DMS 273 treated with DMSO at 0.1 percent for 48 hours (cell line): ENCODE data around the gene DPM2.

Experiments used
- DNase-seq: peaks from one replicate; lab custom pipeline; 2025; lab: John Stamatoyannopoulos, UW

Gene DPM2

DNA sequence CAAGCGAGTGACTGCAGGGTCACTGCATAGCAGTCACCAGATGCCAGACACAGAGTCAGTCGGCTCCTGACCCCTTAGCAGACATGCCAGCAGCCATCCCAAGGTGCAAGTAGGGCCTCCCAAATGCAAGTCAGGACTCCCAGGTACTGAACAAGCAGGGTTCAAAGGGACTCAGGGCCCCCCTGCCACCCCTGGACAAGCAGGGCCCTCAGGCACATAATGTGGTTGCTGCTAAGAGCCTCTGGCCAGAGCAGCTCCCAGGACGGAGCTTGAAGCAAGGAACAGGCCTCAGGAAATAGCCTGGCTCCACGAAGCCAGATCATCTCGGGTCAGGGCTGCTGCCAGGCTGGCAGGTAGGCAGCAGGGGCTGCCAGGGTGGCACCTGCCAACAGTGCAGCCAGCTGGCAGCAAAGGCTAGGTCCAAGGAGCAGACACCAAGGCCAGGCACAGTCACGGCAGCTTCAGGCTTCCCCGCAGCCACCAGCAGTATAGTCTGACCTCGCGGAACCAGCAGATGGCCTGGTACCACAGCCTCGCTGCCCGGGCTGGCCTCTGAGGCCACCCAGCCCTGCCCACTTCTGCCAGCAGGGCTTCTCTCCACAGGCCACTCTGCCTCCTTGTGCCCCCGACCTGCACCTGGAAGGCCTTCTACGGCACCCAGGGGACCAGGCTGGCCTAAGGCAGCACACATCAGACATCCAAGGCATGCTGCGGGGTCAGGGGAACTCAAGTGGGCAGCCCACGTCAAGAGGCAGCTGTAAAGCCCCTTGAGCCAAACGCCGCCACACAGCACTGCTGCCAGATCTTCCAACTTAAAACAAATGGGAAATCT, 35.7 kb upstream of the DPM2 start:
- DNase-seq, result no peak

- no peak for DNase-seq
Measured at GRCh38 chr9:127972236-127972871, 34.7 kb upstream of the DPM2 start.

DNA sequence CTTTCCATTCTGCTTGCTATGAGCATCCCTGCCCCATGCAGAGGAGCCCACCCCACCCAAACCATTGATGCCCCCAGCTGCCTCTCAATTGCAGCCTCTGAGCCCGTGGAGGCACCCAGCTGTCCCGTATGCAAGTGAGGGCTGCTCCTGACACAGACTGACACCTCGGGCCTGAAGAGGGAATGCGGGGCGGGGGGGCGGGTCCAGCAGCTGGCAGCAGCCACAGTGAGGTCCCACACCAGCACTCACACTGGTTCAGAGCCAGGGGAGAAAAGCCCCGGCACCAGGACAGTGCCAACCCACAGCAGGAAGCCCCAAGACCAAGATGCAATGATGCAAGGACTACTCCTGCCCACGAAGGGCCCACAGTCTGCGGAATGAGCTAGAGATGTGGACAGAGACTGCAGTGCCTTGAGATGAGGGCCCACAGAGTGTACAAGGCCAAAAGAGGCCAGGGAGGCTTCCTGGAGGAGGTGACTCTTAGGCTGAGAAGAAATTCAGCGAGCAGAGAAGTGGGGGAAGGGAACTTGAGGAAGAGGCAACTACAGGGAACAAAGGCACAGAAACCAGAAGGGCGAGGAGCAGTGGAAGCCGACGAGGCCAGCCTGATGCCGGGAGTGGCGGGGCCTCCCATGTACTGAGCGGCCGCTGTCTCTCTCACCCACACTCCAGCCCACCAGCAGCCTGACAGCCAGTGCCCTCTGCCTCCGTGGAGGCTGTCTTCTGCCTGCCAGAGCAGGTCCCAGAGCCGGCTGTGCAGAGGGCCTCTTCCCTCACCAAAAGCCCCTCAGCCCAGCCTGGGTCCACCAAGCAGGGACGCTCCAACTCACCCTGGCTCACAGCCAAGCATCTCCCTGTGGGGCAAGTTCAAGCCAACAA, 33.9 kb upstream of the DPM2 start:
- no peak for DNase-seq

DNA sequence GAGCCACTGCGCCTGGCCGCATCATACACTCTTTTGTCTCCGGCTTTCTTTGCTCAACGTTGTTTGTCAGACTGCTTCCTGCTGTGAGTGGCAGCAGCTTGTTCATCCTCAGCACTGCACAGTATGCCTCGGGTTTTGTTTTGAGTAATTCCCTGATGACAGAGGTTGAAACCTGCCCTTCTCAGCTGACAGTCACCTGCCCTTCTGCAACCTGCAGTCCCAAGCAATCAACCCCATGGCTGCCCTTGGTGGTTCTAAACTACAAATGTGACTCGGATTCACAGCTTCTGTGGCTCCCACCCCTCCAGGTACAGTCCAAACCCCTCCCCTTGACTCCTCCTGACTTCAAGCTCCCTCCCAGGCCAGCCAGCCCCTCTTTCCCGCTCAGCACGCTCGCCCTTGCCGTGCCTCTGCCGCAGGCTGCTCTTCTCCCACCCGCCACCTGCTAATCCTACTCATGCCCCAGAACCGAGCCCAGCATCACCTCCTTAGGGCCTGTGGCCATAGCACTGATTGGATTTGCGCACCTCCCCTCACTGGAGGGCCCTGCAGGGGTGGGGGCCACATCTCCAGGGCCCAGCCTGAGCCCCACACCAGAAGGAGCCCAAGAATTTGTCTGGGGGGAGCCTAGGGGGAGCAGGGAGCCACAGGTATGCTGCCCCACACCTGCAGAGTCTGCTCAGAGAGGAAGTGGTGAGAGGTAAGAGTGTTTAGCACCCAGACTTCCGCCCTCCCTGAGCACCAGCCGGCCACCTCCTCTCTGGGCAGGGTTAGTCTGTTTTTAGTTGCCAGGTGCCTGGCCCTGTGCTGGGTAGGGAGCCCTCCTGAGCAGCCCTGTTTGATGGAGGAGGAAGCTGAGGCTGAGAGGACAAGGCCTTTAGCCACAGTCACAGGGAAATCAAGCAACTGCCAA, 33.0 kb upstream of the DPM2 start:
- no peak for DNase-seq

DNA sequence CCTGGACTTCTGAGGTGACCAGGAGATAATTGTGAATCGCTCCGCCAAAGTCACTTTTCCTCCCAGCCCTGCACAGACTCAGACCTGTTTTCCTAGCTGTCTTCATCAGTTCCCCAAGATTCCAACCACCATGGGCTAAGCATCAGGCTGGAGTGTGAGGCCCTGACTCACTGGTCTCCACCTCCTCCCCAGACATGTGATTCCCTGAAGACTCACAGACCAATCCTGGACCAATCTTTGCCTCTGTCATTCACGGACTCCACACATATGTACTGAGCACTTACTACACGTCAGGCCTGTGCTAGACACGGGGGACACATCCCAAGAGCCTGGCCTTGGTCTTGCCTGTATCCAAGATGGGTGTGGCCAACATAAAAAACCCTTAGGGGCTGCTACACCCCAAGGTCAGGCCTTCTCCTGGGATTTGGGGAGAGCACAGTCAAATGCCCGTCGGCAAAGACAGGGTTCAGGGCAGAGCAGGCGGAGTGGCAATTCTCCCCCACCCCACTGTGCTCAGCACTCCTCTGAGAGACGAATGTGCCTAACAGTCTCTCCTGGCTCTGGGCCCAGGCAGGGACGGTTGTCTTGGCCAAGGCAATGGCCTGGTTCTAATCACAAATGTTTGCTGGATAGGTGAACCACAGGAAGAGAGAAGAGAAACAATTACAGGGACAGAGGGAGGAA, 31.2 kb upstream of the DPM2 start:
- DNase-seq, result no peak

GRCh38 chr9:127968042-127968441, 30.4 kb upstream of the DPM2 start:
- no peak for DNase-seq

GRCh38 chr9:127967151-127967809, 29.6 kb upstream of the DPM2 start:
- DNase-seq, result no peak

- DNase-seq, result no peak
Measured at GRCh38 chr9:127966416-127967150, 28.9 kb upstream of the DPM2 start.

- no peak for DNase-seq
Measured at GRCh38 chr9:127965953-127966352, 28.3 kb upstream of the DPM2 start.

DNA sequence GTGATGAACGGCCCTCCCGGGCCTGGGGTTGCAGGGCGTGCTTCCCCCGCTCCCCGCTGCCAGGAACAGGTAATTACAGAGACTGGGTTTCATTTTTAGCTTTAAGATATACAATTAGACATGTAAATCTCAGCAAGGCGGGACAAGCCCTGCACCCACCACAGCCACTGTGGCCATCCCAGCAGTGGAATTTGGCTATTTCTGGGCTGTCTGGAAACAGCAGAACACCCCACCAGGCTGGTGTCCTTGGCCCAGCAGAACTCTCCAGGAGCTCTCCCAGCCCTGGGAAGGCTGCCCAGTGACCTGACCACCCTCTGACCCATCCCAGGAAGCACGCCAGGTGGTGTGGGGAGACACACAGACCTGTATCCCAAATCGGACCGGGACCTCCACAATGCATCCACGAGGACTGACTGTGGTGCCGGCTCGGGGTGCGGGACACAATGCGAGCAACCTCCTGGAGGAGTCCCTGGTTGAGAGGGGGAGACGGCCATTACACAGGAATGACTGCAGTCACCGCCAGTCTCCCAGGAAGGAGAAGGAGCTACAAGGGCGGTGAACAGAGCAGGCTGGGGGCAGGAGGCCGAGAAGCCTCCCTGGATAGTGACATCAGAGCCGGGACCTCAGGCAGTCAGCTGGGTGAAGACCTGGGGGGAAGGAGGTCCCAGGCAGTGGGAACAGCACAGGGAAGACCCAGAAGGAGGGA, 25.9 kb upstream of the DPM2 start:
- DNase-seq, result no peak

GRCh38 chr9:127963041-127963358, 25.3 kb upstream of the DPM2 start:
- no peak for DNase-seq

DNA sequence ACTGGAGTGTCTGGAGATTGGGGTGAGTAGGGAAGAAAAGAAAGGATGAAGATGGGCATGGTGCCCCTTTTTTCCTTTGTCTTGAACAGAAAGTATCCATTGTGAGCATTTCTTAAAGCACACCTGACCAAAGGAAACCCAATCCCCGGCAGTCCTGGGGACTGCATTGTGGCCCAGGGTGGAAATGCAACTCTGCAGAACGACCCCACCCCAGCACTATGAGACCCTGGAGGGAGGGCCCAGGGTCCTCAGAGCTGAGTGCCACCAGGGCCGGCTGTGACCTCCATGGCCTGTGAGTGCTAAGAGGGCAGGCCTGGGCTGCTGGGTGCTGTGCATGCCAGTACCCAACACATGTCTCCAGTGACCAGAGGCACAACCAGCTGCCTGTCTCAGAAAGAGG, 24.6 kb upstream of the DPM2 start:
- DNase-seq, result no peak

GRCh38 chr9:127961613-127962155, 24.0 kb upstream of the DPM2 start:
- DNase-seq, result no peak

DNA sequence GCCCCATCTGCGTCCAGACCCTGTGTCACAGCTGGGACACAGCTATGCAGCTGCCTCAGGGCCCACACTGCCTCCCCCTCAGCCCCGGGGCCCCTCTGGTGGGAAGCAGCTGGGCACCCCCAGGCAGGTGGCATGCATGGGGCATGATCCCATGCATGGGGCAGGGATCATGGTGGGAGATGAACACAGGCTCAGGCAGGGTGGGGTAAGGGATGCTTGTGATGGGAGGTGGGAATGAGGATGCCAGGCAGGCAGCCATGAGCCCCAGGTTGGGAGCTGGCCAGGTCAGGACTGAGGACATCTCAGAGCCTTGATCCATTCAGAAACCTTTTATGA, 23.5 kb upstream of the DPM2 start:
- DNase-seq, result no peak

DNA sequence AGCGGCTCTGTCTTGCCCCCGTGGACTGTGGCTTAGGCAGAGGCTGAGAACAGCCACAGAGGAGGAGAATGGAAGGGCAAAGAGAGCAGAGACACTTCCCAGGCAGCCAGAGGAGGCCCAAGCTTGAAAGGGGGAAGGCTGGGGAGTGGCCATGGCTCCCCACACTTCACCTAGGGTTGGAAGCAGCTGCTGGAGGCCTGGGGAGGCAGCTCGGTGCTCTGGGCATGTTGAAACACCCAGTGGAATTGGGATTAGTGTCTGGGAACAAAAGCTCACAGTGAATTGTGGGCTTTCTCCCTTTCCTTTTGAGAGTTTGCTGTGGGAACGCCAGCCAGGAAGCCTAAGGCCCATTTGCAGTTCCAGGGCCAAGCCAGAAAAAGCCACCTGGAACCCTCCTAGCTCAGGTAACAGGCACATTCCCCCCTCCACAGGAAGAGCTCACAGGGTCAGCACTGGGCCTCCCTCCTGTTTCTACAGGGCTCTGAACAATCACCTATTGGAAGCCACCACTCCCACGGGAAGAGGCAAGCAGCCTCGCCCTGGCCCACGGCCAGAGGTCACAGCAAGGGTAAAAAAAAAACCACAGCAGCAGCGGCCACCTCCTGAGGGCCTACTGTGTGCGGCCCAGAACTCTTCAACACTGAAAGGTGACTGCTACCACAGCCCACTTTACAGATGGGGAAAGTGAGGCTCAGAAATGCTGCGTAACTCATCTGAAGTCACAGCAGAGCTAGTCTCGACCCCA, 22.9 kb upstream of the DPM2 start:
- no peak for DNase-seq

DNA sequence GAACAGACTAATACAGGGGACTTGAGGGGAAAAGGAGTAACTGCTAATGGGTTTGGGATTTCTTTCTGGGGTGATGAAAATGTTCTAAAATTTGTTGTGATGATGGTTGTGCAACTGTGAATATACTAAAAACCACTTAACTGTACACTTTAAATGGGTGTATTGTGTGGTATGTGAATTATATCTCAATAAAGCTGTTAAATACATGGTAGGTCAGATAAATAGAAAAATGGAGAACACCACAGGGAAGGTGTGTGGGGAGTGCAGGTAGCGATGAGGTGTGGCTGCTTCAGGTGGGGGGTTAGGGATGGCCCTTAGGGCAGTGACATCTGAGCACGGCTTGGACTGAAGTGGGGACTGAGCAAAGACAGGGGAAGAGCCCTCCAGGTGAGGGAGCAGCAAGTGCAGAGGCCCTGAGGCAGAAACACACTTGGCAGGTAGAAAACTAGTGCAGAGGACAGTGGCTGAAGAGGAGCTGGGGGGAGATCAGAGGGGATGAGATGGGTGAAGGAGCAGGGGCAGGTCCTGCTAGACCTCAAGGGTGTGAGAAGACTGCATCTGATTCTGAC, 22.3 kb upstream of the DPM2 start:
- DNase-seq, result no peak

GRCh38 chr9:127959398-127959797, 21.7 kb upstream of the DPM2 start:
- DNase-seq, result no peak

- no peak for DNase-seq
Measured at GRCh38 chr9:127958728-127959127, 21.1 kb upstream of the DPM2 start.
